Medulla oblongata (tissue), 1 donor: ENCODE results near the gene CABP4.
A peak's percentile ranks its signal among the peaks of the same experiment; 100 is the strongest.

Experiments
- DNase-seq: peaks from one replicate; pipeline ENCODE4 v3.0.0-alpha.2; 2015; ENCODE audit errors: extremely low spot score

CABP4 gene

DNA sequence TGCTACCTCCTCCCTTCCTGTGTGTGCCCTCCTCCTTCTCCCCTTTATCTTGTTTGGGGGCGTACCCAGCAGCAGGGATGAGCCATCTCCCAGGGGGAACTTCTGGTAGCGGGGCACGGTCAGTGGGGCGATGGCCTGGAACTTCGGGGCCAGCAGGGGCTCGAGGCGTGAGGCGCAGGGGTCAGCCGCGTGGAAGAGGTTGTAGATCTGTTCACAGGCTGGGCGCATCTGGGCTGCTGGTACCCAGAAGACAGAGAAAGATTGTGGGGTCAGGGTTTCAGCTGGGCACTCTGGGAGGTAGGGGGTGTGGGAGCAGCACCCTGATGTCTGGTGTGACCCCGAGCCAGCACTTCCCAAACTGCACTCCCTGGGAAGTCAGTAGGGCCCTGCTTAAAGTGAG, 41.0 kb downstream of the CABP4 start:
- no peak for DNase-seq

DNA sequence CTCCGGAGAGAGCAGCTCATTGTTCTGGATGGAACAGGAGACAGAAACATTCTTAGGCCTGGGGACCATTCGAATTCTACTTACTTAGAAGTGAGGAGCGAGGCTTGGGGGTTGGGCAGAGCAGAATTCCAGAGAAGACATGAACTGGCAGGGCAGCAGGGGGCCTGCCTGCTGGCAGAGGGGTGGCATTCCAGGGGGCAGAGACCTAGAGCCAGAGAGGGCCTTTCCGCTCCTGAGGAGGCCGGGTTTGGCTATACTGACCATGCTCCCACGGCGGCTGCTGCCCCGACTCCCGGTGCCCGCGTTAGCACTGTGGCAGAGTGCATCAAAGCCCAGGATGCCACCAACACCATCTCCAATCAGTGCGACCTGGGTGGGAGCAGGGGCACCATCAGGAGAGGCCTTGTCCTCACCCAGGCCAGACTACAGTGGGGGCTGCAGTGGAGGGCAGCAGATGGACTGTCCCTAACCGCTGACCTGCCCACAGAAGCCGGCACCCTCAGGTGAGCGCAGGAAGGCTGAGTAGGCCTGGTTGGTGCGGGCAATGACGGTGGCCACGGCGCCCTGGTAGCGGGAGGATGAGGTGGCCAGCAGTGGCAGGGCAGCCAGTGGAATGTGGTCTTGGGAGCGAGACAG, 42.6 kb downstream of the CABP4 start:
- no peak for DNase-seq

DNA sequence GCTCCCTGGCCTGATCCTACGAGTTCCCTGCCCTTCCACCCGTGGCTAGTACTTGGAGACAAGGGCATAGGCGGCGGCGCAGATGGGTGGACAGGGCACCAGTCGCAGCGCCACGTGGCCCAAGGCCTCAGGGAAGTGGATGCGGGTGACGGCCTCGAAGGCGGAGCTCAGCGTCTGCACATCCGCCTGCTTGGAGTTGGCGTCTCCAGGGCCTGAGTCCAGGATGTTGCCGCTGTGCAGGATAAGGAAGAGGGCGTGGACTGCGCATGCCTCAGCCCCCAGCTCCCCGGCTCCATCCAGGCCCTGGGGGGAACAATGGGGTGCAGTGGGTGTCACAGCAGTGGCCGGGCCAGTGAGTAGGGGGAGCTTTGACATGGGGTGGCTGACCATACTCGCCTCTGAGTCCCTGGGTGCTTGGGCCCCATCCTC, 43.4 kb downstream of the CABP4 start:
- DNase-seq = no peak

DNA sequence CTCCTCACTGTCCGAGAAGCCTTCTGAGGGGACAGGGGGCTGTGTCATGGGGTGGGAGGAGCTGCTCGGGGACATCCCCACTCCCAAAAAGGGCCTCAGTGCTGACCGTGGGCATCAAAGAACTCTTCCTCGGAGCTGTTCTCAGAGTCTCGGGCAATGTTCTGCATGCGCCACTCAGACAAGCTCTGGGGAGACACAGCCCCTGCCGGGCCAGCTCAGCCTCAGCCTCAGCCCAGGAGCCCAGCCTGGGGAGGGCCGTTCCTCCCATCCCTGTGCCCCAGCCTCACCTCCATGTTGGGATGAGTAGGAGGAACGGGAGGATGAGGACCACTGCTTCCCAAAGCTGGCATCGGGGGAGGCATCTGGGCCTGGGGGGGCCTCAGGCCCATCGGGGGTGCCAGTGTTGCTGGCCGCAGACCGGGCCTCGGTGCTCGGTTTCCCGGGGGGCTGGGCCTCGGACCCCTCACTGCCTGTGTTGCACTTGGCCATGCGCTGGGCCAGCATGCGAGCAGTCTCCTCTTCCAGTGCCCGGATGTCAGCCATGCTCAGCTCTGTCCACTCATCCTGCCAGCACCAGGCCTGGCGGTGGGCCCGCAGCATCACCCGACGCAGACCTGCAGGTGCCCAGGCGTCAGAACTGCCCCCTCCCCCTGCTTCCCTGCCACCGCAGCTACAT, 44.8 kb downstream of the CABP4 start:
- DNase-seq = no peak

DNA sequence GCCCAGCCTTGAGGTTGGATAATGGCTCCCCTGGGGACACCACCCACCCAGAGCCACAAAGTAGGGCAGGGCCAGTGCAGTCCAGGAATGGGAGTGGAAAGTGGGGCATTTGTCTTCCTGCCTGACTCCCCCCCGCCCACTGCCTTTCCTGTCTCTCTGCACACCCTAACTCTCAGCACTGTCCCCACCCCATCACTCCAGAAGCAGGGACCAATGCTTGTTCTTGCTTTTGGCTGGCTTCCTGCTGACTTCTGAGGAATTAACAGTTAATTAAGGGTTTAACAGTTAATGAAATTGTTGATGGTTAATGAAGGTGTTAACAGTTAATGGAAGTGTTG, 45.3 kb downstream of the CABP4 start:
- no peak for DNase-seq

DNA sequence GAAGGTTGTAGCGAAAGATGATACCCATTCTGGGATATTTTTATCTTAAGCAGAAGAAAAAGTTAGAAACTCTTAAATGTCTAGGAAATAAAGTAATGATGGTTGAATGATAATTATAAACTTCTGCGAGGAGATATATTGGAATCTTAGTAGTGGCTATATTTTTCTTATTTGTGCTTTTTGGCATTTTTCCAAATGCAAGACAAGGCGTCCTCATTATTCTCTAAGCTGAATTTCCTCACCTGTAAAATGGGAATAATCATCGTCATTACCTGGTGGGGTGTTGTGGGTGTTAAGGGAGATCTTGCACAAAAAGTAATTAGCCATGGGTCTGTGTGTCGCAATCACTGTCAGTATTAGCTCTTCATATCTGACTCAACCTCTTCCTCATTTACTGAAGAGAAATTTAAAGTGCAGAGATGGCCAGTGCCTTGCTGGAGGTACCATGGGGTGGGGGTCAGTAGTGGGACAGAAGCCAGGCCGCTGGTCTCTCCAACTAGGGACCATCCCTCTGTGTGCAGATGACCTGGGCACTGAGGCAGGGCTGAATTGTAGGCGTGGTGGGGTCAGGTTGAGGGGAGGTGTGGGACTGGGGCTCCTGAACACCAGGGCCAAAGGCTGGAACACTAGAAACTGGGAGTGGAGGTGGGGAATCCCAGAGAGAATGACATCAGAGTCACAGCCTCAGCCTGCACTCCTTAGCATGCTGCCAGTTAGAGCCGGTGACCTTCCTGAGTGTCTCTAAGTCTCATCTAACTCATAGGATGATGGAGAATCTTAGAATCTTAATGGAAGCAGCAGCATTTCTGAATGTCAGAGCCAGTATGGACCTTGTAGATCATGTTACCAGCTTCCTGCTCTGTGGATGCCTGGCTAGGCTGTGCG, 45.9 kb downstream of the CABP4 start:
- no peak for DNase-seq

- DNase-seq = no peak
Measured at GRCh38 chr11:67501854-67502253, 46.7 kb downstream of the CABP4 start.

GRCh38 chr11:67502328-67502979, 47.3 kb downstream of the CABP4 start:
- DNase-seq = no peak

GRCh38 chr11:67503119-67504004, 48.2 kb downstream of the CABP4 start:
- no peak for DNase-seq

DNA sequence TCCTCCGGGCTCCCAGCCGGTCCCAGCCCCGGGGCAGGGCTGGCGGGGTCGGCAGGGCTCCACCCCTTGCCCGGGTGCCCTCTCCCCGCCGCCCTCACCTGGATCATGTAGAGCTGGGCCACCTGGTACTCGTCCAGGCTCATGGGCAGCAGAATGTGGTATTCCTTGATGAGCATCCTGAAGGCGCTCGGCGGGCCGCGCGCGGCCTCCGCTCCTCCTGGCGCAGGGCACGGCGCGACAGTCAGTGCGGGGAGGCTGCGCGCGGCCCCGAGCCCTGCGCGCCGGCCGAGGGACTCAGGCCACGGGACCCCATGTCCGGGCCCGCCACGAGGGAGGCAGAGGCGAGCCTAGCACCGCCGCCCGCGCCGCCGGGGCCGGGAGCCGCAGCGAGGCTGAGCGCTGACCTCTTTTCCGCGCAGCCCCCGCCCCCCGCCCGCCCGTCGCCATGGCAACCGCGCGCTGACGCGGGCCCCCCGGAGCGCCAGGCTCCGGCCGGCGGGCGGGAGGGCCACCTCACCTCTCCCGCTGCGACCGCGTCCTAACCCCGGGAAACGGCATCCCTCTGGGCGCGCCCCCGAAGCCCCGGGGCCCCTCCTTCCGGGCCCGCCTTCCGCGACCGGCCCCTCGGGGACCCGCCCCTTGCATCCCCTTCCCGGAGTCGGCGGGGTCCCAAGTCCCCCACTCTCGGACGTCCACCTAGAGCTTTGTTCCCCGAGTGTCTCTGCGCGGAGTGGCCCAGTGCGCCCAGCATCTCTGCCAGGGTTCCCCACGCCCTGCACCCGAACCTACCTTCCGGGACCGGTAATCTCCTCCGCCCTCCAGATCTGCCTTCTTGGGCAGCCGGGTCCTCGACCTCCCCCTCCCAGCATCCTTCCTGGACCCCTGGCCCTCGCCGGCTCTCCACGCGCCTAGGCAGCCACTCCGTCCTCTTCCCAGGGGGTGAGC, 49.1 kb downstream of the CABP4 start:
- no peak for DNase-seq

GRCh38 chr11:67504950-67505581, 49.9 kb downstream of the CABP4 start, which contains the start of gene PITPNM1:
PITPNM1 (minus strand) TSS chr11:67505363; CDS start chr11:67504180, 1,183 bp downstream.
- peak; percentile 61 for DNase-seq

GRCh38 chr11:67505605-67506396, 50.6 kb downstream of the CABP4 start:
- DNase-seq = peak; percentile 92

- peak; percentile 4 for DNase-seq
Measured at GRCh38 chr11:67506426-67507051, 51.4 kb downstream of the CABP4 start.

- DNase-seq = peak; percentile 41
Measured at GRCh38 chr11:67507242-67507863, 52.2 kb downstream of the CABP4 start.

GRCh38 chr11:67507864-67508485, 52.8 kb downstream of the CABP4 start, which contains the start of gene CDK2AP2:
CDK2AP2 (minus strand) TSS chr11:67508162; CDS start chr11:67508082, 80 bp downstream.
- DNase-seq = peak; percentile 99

DNA sequence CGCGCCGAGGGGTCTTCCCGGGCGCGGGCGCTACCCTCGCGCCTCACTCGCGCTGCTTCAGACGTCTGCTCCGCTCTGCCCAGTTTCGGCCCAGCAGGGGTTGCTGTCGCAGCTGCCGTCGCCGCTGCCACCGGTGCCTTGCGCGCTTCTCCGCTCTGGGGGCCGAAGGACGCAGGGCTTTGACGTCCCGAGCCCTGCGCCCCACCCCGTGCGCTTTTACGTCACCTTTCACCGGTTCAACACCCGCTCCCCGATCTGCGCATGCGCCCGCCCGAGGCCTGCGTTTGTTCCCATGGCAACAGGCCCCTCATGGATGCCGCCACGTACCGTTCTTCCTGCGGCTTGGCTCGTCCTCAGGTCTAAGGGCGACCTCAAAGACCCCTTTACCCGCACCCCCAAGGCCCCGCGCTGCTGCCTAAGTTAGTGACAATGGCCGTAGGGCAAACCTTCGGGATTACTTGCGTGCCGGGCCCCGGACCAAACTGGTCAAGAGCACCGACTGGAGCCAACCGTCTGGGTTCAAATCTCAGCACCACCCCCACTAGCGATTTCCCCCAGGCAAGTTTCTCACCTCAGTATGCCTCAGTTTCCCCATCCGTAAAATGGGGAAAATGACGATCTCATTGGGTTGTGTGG, 53.5 kb downstream of the CABP4 start:
- peak; percentile 97 for DNase-seq

DNA sequence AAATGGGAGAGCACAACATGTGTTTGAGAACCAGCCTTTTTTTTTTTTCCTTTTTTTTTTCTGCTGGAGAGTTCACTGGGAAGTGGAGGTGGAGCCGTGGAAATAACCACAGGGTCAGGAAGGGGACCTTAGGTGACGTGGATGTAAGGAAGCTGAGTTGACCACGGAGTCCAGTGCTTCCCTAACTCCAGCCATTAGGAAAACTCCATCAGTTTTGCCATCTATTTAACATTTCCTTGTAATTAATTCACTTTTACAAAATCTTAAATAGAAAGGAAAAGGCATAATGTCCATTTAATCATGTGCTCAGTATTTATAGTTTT, 54.8 kb downstream of the CABP4 start:
- no peak for DNase-seq
